ENCODE measurements around the gene WASF3. TPM values are rescaled to one million over a fixed set of nuclear protein-coding genes. Genes with fewer than 3 reads are reported as not detected.

Gene WASF3, protein sequence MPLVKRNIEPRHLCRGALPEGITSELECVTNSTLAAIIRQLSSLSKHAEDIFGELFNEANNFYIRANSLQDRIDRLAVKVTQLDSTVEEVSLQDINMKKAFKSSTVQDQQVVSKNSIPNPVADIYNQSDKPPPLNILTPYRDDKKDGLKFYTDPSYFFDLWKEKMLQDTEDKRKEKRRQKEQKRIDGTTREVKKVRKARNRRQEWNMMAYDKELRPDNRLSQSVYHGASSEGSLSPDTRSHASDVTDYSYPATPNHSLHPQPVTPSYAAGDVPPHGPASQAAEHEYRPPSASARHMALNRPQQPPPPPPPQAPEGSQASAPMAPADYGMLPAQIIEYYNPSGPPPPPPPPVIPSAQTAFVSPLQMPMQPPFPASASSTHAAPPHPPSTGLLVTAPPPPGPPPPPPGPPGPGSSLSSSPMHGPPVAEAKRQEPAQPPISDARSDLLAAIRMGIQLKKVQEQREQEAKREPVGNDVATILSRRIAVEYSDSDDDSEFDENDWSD
- total RNA-seq (2014; rRNA removed; shearing (Covaris generic)): 27.5 and 30.3 TPM in 2 replicates

- Histone ChIP-seq H3K27me3 (no peaks in the 10 kb centered on the region), H3K36me3 (no peaks in the 10 kb centered on the region), H3K4me3 (peak within 1 kb of the TSS; percentile 87), H3K27ac (peak within 1 kb of the TSS; percentile 39; the same call in 1 of the 2 replicates), H3K4me1 (peaks cover 6% of the 10 kb centered on the region; the same call in 1 of the 2 replicates), H3K9me3 (replicated peaks) (no peaks in the 10 kb centered on the region)
- DNase-seq: peak; percentile 98
Observed at GRCh38 chr13:26557393-26558073, at the start of gene WASF3. Gene WASF3 (plus strand): TSS chr13:26557683. CDS start chr13:26642271, 84,588 bp downstream.

DNA sequence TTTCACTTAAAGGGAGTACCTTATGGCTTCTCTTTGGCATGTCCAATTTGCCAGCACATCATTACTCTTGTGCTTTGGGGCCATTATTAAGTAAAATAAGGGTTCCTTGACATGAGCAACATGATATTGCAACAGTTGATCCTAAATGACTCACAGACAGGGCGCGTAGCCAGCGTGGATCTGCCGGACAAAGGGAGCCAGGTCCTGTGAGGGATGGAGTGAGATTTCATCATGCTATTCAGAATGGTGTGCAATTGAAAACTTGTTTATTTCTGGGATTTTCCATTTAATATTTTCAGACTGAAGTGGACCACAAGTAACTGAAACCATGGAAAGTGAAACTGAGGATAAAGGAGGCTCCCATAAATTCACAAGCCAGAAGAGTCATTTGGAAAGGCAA, 48.6 kb upstream of the WASF3 start:
- H3K27ac ChIP-seq: no peak overlapping the region
- peaks cover 20% of the 10 kb centered on the region for H3K27me3 ChIP-seq
- DNase-seq: peak in 1 of 2 experiments; percentile 28
- H3K36me3 ChIP-seq: no peaks in the 10 kb centered on the region
- no peak overlapping the region for H3K4me3 ChIP-seq
- H3K4me1 ChIP-seq: no peaks in the 10 kb centered on the region
- H3K9me3 ChIP-seq (replicated peaks): no peaks in the 10 kb centered on the region

GRCh38 chr13:26509491-26509890, 48.0 kb upstream of the WASF3 start:
- Histone ChIP-seq H3K27ac (no peak overlapping the region), H3K36me3 (no peaks in the 10 kb centered on the region)

GRCh38 chr13:26513931-26514330, 43.6 kb upstream of the WASF3 start:
- H3K27me3 ChIP-seq: peaks cover 11% of the 10 kb centered on the region; the same call in 1 of the 2 replicates
- no peaks in the 10 kb centered on the region for H3K4me1 ChIP-seq
- no peak for DNase-seq
- no peak overlapping the region for H3K4me3 ChIP-seq
- no peak overlapping the region for H3K27ac ChIP-seq
- H3K36me3 ChIP-seq: no peaks in the 10 kb centered on the region
- no peaks in the 10 kb centered on the region for H3K9me3 ChIP-seq (replicated peaks)

More at GRCh38 chr13:26509491-26509890, 48.0 kb upstream of the WASF3 start:
- no peaks in the 10 kb centered on the region for H3K9me3 ChIP-seq (replicated peaks)
- no peaks in the 10 kb centered on the region for H3K4me1 ChIP-seq
- H3K4me3 ChIP-seq: no peak overlapping the region
- H3K27me3 ChIP-seq: peaks cover 20% of the 10 kb centered on the region
- no peak for DNase-seq

- no peaks in the 10 kb centered on the region for H3K4me1 ChIP-seq
- peaks cover 16% of the 10 kb centered on the region; the same call in 1 of the 2 replicates for H3K27me3 ChIP-seq
- DNase-seq: no peak
- no peaks in the 10 kb centered on the region for H3K9me3 ChIP-seq (replicated peaks)
- no peak overlapping the region for H3K27ac ChIP-seq
- H3K4me3 ChIP-seq: no peak overlapping the region
- no peaks in the 10 kb centered on the region for H3K36me3 ChIP-seq
Observed at GRCh38 chr13:26515721-26516120, 41.8 kb upstream of the WASF3 start.

- no peaks in the 10 kb centered on the region for H3K9me3 ChIP-seq (replicated peaks)
- peaks cover 12% of the 10 kb centered on the region; the same call in 1 of the 2 replicates for H3K27me3 ChIP-seq
- no peaks in the 10 kb centered on the region for H3K4me1 ChIP-seq
- H3K4me3 ChIP-seq: no peak overlapping the region
- no peaks in the 10 kb centered on the region for H3K36me3 ChIP-seq
- H3K27ac ChIP-seq: no peak overlapping the region
- DNase-seq: no peak
Observed at GRCh38 chr13:26517936-26518335, 39.5 kb upstream of the WASF3 start.

GRCh38 chr13:26518451-26518959, 39.0 kb upstream of the WASF3 start:
- Histone ChIP-seq H3K4me3 (no peak overlapping the region), H3K9me3 (replicated peaks) (no peaks in the 10 kb centered on the region), H3K27me3 (peaks cover 9% of the 10 kb centered on the region; the same call in 1 of the 2 replicates), H3K4me1 (no peaks in the 10 kb centered on the region), H3K36me3 (no peaks in the 10 kb centered on the region), H3K27ac (no peak overlapping the region)
- no peak for DNase-seq

DNA sequence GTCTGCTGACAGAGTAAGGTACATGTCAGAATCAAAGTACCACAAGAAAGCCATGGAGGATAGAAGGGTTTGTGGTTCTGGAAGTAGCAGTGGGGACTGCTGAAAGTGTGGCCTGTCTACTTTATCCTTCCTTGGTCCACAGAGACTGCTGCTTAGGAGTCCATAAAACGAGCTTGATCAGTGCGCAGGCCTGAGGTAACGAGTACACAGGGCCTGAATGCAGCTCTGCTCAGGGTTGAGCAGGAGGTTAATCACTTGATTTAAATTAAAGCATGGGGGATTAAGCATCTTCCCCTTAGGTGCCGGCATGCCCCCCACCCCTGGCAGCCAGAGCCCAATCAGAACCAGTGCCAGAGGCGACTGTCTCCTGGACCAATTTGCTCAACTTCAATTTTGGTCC, 34.9 kb upstream of the WASF3 start:
- H3K9me3 ChIP-seq (replicated peaks): no peaks in the 10 kb centered on the region
- H3K36me3 ChIP-seq: no peaks in the 10 kb centered on the region
- H3K27me3 ChIP-seq: peaks cover 9% of the 10 kb centered on the region; the same call in 1 of the 2 replicates
- H3K4me3 ChIP-seq: no peak overlapping the region
- no peaks in the 10 kb centered on the region for H3K4me1 ChIP-seq
- no peak for DNase-seq
- no peak overlapping the region for H3K27ac ChIP-seq

GRCh38 chr13:26523007-26523406, 34.5 kb upstream of the WASF3 start:
- no peaks in the 10 kb centered on the region for H3K9me3 ChIP-seq (replicated peaks)
- H3K27me3 ChIP-seq: peaks cover 8% of the 10 kb centered on the region; the same call in 1 of the 2 replicates
- no peaks in the 10 kb centered on the region for H3K4me1 ChIP-seq
- no peaks in the 10 kb centered on the region for H3K36me3 ChIP-seq
- H3K4me3 ChIP-seq: no peak overlapping the region
- no peak overlapping the region for H3K27ac ChIP-seq
- no peak for DNase-seq

GRCh38 chr13:26525528-26525927, 32.0 kb upstream of the WASF3 start:
- no peak overlapping the region for H3K27ac ChIP-seq
- no peaks in the 10 kb centered on the region for H3K36me3 ChIP-seq
- H3K27me3 ChIP-seq: no peaks in the 10 kb centered on the region
- H3K4me3 ChIP-seq: no peak overlapping the region
- no peaks in the 10 kb centered on the region for H3K4me1 ChIP-seq
- H3K9me3 ChIP-seq (replicated peaks): no peaks in the 10 kb centered on the region
- DNase-seq: no peak

GRCh38 chr13:26526702-26527216, 30.7 kb upstream of the WASF3 start:
- no peaks in the 10 kb centered on the region for H3K36me3 ChIP-seq
- no peaks in the 10 kb centered on the region for H3K4me1 ChIP-seq
- H3K27me3 ChIP-seq: no peaks in the 10 kb centered on the region
- DNase-seq: no peak
- H3K9me3 ChIP-seq (replicated peaks): no peaks in the 10 kb centered on the region
- no peak overlapping the region for H3K27ac ChIP-seq
- no peak overlapping the region for H3K4me3 ChIP-seq

DNA sequence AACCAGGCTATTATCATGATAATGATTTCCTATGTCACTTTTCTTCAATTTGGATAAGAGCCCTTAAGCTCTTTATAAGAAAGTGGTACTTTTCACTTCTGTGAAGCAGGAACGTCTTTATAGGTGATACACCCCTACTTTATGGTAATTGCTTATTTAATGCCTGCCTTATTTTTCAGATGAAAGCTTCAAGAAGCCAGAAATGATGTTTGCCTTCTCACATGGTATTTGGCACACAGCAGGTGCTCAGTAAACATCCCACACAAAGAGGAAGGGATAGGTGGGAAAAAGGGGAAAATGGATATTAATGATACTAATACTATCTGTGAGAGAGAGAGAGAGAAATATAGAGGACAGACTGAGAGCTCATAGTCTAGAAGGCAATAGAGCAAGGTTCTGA, 29.0 kb upstream of the WASF3 start:
- Histone ChIP-seq H3K27ac (no peak overlapping the region), H3K27me3 (no peaks in the 10 kb centered on the region), H3K4me3 (no peak overlapping the region), H3K9me3 (replicated peaks) (no peaks in the 10 kb centered on the region), H3K36me3 (no peaks in the 10 kb centered on the region), H3K4me1 (no peaks in the 10 kb centered on the region)
- no peak for DNase-seq

DNA sequence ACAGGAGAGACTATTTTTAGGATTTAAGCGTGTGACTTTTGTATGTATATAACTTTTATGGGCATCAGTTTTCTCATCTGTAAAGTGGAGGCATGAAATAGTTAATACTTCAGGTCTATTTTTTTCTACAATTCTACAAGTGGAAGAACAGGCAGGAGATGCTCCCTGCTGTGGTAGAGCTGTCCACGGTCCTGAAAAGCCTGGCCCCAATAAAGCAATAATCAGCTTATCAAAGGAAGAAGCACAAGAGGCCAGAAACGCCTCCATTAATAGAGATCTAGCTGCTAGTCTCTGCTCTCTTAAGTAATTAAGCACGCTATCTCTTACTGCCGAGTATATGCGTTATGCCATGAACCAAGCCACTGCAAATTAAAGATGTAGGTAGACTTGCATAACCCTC, 28.0 kb upstream of the WASF3 start:
- Histone ChIP-seq H3K27me3 (no peaks in the 10 kb centered on the region), H3K9me3 (replicated peaks) (no peaks in the 10 kb centered on the region), H3K36me3 (no peaks in the 10 kb centered on the region), H3K4me3 (no peak overlapping the region), H3K27ac (no peak overlapping the region), H3K4me1 (no peaks in the 10 kb centered on the region)
- peak; percentile 78 to 85 for DNase-seq

DNA sequence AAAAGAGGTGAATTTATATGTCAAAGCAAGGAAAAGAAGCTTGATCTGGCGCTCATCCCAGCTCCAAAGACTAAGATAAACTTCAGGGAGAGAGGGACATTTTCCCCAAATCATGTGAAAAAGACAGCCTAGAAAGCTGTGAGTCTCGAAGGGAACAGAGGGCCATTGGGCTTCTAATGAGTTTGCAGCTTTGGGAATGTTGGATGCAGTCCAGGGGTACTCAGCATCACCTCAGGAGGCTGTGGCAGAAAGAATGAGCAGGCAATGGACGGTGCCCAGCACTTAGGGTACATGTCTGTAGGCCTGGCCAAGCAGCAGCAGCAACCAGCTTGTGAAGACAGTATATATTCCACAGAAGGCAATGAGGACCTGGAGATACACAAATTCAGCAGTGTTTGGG, 25.7 kb upstream of the WASF3 start:
- Histone ChIP-seq H3K27ac (no peak overlapping the region), H3K36me3 (no peaks in the 10 kb centered on the region), H3K9me3 (replicated peaks) (no peaks in the 10 kb centered on the region), H3K27me3 (no peaks in the 10 kb centered on the region), H3K4me3 (no peak overlapping the region), H3K4me1 (no peaks in the 10 kb centered on the region)
- no peak for DNase-seq
